Muscle of leg (tissue), 16 donors: Measurements from ENCODE around the gene IL13. TPM values are rescaled to one million over a fixed set of nuclear protein-coding genes. Genes with fewer than 3 reads are reported as not detected.
"Not testable (repeated sequence)": the region's sequence is repeated elsewhere in the genome, so short reads cannot be mapped to it uniquely, and the experiment has no call there.

Source experiments
- DNase-seq: peaks from one replicate; pipeline ENCODE4 v3.0.0; 2013
- H3K27ac ChIP-seq: one replicate; pipeline ENCODE4 v1.5.1; 2013; ENCODE audit warnings: mild to moderate bottlenecking, low read length, control low read depth
- H3K27me3 ChIP-seq: one replicate; pipeline ENCODE4 v1.6.1; 2013; ENCODE audit warnings: low read length; ENCODE audit not compliant: control insufficient read depth, insufficient read depth
- H3K36me3 ChIP-seq: one replicate; pipeline ENCODE4 v1.6.1; 2013; ENCODE audit warnings: low read length; ENCODE audit not compliant: control insufficient read depth, insufficient read depth
- H3K4me1 ChIP-seq: one replicate; pipeline ENCODE4 v1.6.1; 2013; ENCODE audit warnings: low read length; ENCODE audit not compliant: control insufficient read depth, insufficient read depth
- H3K4me3 ChIP-seq: one replicate; pipeline ENCODE4 v1.5.1; 2013; ENCODE audit warnings: low read length, control low read depth
- H3K9me3 ChIP-seq: replicated peaks from 2 replicates; pipeline ENCODE4 v1.6.1; 2013; ENCODE audit warnings: low read depth, low read length; ENCODE audit not compliant: control insufficient read depth
- WGBS: methylation state at CpG from one replicate; pipeline ENCODE4 v1.1.5; 2013; ENCODE audit warnings: missing lambda C conversion rate; ENCODE audit not compliant: insufficient coverage; 5-methylcytosine and 5-hydroxymethylcytosine counted together
- long read RNA-seq, 11 donors: transcript quantifications; one replicate each; lab custom pipeline, GENCODE V29; 2026
- polyA plus RNA-seq, 8 donors: library from polyadenylated mRNA; unstranded; fragments of 120-200 nt; gene quantifications; one replicate each; pipeline versions ENCODE4 v1.2.1 to v1.2.3, GENCODE V29; 2013; ENCODE audit warnings: inconsistent platforms in 1 of 8, low replicate concordance in 1 of 8; ENCODE audit not compliant: insufficient read length in 8 of 8, insufficient read depth in 1 of 8
- total RNA-seq: library from RNA; stranded (reverse); fragments of 120-200 nt; gene quantifications from one replicate; pipeline ENCODE4 v1.2.4, GENCODE V29; 2013

IL13 gene
- total RNA-seq (not detected), polyA plus RNA-seq (under 1 TPM in 1 of 8 donors, not detected in 7; 0.17 TPM)
- long read RNA-seq, donor 1: 0 reads
- long read RNA-seq, donor 2: 0 reads
- long read RNA-seq, donor 3: 0 reads
- long read RNA-seq, donor 4: 0 reads
- long read RNA-seq, donor 5: 0 reads
- long read RNA-seq, donor 6: 0 reads
- long read RNA-seq, donor 7: 0 reads
- long read RNA-seq, donor 8: 0 reads
- long read RNA-seq, donor 9: 0 reads
- long read RNA-seq, donor 10: 0 reads
- long read RNA-seq, donor 11: 0 reads

DNA sequence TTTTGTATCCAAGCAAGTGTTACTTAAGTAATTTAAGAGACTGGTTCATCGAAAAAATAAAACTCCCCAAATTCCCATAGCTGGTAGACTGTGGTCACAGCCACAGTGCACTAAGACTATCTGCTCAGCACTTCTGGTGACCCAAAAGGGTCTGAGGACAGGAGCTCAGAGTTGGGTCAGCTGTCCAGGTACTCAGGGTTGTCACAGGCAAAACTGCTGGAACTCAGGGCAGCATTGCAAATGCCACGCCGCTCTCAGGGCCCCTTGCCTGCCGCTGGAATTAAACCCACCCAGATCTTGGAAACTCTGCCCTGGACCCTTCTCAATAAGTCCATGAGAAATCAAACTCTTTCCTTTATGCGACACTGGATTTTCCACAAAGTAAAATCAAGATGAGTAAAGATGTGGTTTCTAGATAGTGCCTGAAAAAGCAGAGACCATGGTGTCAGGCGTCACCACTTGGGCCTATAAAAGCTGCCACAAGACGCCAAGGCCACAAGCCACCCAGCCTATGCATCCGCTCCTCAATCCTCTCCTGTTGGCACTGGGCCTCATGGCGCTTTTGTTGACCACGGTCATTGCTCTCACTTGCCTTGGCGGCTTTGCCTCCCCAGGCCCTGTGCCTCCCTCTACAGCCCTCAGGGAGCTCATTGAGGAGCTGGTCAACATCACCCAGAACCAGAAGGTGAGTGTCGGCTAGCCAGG is at the start of gene IL13:
IL13 (plus strand) TSS at position 498 of the 705 bp plus-strand sequence; CDS start at position 512, 14 bp downstream.
- 96% methylated on average over 10 of the region's 12 CpGs for WGBS
- no peaks in the 10 kb centered on the region for H3K36me3 ChIP-seq

GRCh38 chr5:132611965-132612364 is 46.0 kb upstream of the IL13 start:
- Histone ChIP-seq H3K4me1 (no peaks in the 10 kb centered on the region), H3K36me3 (peaks cover 10% of the 10 kb centered on the region), H3K4me3 (no peak overlapping the region), H3K27me3 (no peaks in the 10 kb centered on the region), H3K27ac (no peak overlapping the region), H3K9me3 (no peaks in the 10 kb centered on the region)
- DNase-seq: no peak
- WGBS: no CpG with 5 or more reads among the region's 2 CpGs

More for the DNA sequence above, at the start of gene IL13:
- H3K9me3 ChIP-seq: no peaks in the 10 kb centered on the region
- peaks cover 35% of the 10 kb centered on the region for H3K27me3 ChIP-seq
- peaks cover 11% of the 10 kb centered on the region for H3K4me1 ChIP-seq
- no peak within 1 kb of the TSS for H3K27ac ChIP-seq
- no peak for DNase-seq
- no peak within 1 kb of the TSS for H3K4me3 ChIP-seq

- Histone ChIP-seq H3K4me1 (no peaks in the 10 kb centered on the region), H3K9me3 (no peaks in the 10 kb centered on the region), H3K4me3 (no peak overlapping the region), H3K36me3 (peaks cover 7% of the 10 kb centered on the region), H3K27ac (no peak overlapping the region), H3K27me3 (no peaks in the 10 kb centered on the region)
- no CpG with 5 or more reads among the region's 1 CpG for WGBS
- no peak for DNase-seq
These were observed 45.1 kb upstream of the IL13 start for GRCh38 chr5:132612846-132613245.

- H3K36me3 ChIP-seq: peaks cover 8% of the 10 kb centered on the region
These were observed 36.3 kb upstream of the IL13 start for GRCh38 chr5:132621699-132622098.

GRCh38 chr5:132622608-132623007 is 35.4 kb upstream of the IL13 start:
- no peak overlapping the region for H3K4me3 ChIP-seq
- H3K27me3 ChIP-seq: no peaks in the 10 kb centered on the region
- H3K27ac ChIP-seq: no peak overlapping the region
- H3K36me3 ChIP-seq: peaks cover 8% of the 10 kb centered on the region
- no peak for DNase-seq
- no peaks in the 10 kb centered on the region for H3K4me1 ChIP-seq
- H3K9me3 ChIP-seq: no peaks in the 10 kb centered on the region

More at GRCh38 chr5:132621699-132622098, 36.3 kb upstream of the IL13 start:
- Histone ChIP-seq H3K4me1 (no peaks in the 10 kb centered on the region), H3K27ac (no peak overlapping the region), H3K27me3 (no peaks in the 10 kb centered on the region), H3K4me3 (no peak overlapping the region), H3K9me3 (no peaks in the 10 kb centered on the region)
- no peak for DNase-seq

- H3K9me3 ChIP-seq: no peaks in the 10 kb centered on the region
- 100% methylated on average over 2 of the region's 2 CpGs for WGBS
- no peak for DNase-seq
- no peak overlapping the region for H3K4me3 ChIP-seq
- H3K36me3 ChIP-seq: peaks cover 11% of the 10 kb centered on the region
- no peaks in the 10 kb centered on the region for H3K27me3 ChIP-seq
- H3K27ac ChIP-seq: no peak overlapping the region
- H3K4me1 ChIP-seq: no peaks in the 10 kb centered on the region
These were observed 30.5 kb upstream of the IL13 start for GRCh38 chr5:132627470-132627869.

GRCh38 chr5:132628814-132629213 is 29.2 kb upstream of the IL13 start:
- Histone ChIP-seq H3K27me3 (no peaks in the 10 kb centered on the region), H3K4me3 (no peak overlapping the region), H3K36me3 (peaks cover 11% of the 10 kb centered on the region), H3K9me3 (no peaks in the 10 kb centered on the region), H3K4me1 (no peaks in the 10 kb centered on the region), H3K27ac (no peak overlapping the region)
- WGBS: no CpG with 5 or more reads among the region's 2 CpGs
- DNase-seq: no peak

- H3K27ac ChIP-seq: no peak overlapping the region
- H3K4me1 ChIP-seq: no peaks in the 10 kb centered on the region
- no peak for DNase-seq
- H3K4me3 ChIP-seq: no peak overlapping the region
- H3K9me3 ChIP-seq: no peaks in the 10 kb centered on the region
- 94% methylated on average over 2 of the region's 5 CpGs for WGBS
- H3K36me3 ChIP-seq: peaks cover 11% of the 10 kb centered on the region
- no peaks in the 10 kb centered on the region for H3K27me3 ChIP-seq
These were observed 28.6 kb upstream of the IL13 start for GRCh38 chr5:132629230-132629944.

DNA sequence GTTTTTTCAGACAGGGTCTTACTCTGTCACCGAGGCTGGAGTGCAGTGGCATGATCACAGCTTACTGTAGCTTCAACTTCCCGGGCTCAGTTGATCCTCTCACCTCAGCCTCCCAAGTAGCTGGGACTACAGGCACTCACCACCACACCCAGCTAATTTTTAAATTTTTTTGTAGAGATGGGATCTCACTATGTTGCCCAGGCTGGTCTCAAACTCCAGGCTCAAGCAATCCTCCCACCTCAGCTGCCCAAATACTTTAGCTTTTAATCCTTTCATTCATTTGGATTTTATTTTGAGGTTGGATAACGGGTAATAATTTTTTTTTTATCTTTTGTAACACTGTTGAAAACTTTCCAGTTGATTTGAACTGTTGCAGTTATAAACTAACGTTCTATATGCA is 24.4 kb upstream of the IL13 start:
- not testable (repeated sequence) for H3K9me3 ChIP-seq, H3K4me3 ChIP-seq, DNase-seq, H3K27ac ChIP-seq, H3K27me3 ChIP-seq, H3K4me1 ChIP-seq
- WGBS: no CpG with 5 or more reads among the region's 4 CpGs
- peaks cover 19% of the 10 kb centered on the region for H3K36me3 ChIP-seq

GRCh38 chr5:132635873-132636272 is 22.1 kb upstream of the IL13 start:
- DNase-seq: no peak
- H3K4me3 ChIP-seq: no peak overlapping the region
- H3K27ac ChIP-seq: no peak overlapping the region
- no peaks in the 10 kb centered on the region for H3K9me3 ChIP-seq
- peaks cover 26% of the 10 kb centered on the region for H3K36me3 ChIP-seq
- no CpG with 5 or more reads among the region's 4 CpGs for WGBS
- H3K4me1 ChIP-seq: no peaks in the 10 kb centered on the region
- no peaks in the 10 kb centered on the region for H3K27me3 ChIP-seq
